Rectal smooth muscle tissue (tissue), 1 donor: ENCODE measurements around the gene CWC22.

Experiments used
- H3K27ac ChIP-seq: one replicate; pipeline ENCODE4 v1.7.0; 2013; ENCODE audit warnings: low read depth, low read length, inconsistent platforms
- H3K27me3 ChIP-seq: one replicate; pipeline ENCODE4 v1.7.0; 2013; ENCODE audit warnings: low read length; ENCODE audit not compliant: control insufficient read depth, insufficient read depth
- H3K36me3 ChIP-seq: one replicate; pipeline ENCODE4 v1.7.0; 2013; ENCODE audit warnings: low read length; ENCODE audit not compliant: control insufficient read depth, insufficient read depth
- H3K4me1 ChIP-seq: one replicate; pipeline ENCODE4 v1.7.0; 2013; ENCODE audit warnings: low read length; ENCODE audit not compliant: control insufficient read depth, insufficient read depth
- H3K4me3 ChIP-seq: one replicate; pipeline ENCODE4 v1.7.0; 2013; ENCODE audit warnings: low read length
- H3K9ac ChIP-seq: one replicate; pipeline ENCODE4 v1.7.0; 2013; ENCODE audit warnings: low read length

The CWC22 gene

DNA sequence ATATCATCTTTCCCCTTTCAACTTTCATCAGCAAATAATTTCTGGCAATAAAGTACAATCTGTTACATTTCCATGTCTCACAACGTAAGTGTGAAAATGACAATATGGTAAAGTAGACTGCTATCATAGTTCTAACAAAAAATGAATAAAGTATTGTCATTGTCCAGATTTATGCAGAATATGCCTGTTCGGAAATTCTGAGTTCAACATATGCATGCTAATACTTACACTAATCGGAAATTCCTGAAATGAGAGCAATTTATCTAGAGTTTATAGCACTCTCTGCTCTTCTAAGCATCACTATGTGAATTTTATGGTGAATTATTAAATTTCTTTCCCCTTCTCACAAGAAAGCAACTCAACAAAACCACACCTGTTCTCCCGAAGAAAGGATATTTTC is 8.1 kb downstream of the CWC22 start:
- Histone ChIP-seq H3K9ac (no peak overlapping the region), H3K4me1 (no peaks in the 10 kb centered on the region), H3K36me3 (no peaks in the 10 kb centered on the region), H3K27me3 (no peaks in the 10 kb centered on the region), H3K27ac (no peak overlapping the region), H3K4me3 (no peak overlapping the region)

DNA sequence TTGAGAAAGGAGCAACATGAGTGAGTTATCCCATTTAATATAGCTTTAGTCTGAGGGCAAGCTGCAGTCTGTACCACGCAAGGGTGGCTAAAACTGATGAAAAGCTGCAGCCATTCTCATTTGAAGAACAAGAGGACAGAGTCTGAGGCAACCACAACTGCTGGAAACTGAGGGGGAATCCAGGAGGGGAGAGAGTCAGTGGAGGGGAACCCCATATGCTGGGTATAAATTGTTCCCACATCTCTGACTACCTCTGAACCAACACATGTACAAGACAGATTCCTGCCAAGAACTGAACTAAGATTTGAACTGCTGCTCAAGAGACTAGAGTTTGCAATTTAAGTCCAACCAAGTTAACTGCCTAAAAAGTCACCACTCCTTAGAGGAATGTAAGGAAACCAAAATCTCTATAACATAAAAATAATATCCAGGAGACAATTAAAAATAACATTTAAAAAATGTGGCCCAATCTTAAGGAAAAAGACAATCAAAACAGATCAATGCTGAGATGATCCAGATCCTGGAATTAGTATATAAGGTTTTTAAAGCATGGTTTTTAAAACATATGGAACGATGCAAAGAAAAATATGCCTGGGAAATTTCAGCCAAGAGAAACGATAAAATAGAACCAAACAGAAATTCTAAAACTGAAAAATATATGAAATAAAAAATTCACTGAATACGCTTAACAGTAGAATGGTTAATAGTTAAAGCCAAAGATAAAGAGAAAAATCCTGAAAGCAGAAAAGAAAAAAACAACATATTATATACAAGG is 11.2 kb downstream of the CWC22 start:
- no peaks in the 10 kb centered on the region for H3K36me3 ChIP-seq
- H3K27ac ChIP-seq, result no peak overlapping the region
- no peak overlapping the region for H3K9ac ChIP-seq
- H3K4me3 ChIP-seq, result no peak overlapping the region
- H3K27me3 ChIP-seq, result no peaks in the 10 kb centered on the region
- no peaks in the 10 kb centered on the region for H3K4me1 ChIP-seq

DNA sequence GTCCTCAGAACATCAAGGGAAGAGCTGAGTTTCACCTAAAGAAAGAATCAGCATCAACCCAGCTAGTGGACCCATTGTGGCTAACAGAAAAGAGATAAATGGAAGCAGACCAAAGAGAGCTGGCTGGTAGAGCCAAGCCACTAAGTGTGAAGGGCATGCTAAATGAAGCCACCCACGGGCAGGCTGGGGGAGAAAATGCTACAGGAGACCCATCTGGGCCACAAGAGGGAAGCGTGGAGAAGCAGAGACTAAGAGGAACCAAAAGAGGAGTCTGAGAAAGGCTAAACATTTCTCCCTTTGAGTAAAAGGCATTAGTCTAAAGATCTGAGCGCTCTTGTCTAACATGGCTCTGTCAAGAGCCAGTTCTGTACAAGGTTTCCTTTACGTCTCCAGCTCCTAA is 15.8 kb downstream of the CWC22 start:
- no peak overlapping the region for H3K27ac ChIP-seq
- no peak overlapping the region for H3K4me3 ChIP-seq
- no peaks in the 10 kb centered on the region for H3K27me3 ChIP-seq
- no peak overlapping the region for H3K9ac ChIP-seq
- no peaks in the 10 kb centered on the region for H3K4me1 ChIP-seq
- H3K36me3 ChIP-seq, result peaks cover 3% of the 10 kb centered on the region

DNA sequence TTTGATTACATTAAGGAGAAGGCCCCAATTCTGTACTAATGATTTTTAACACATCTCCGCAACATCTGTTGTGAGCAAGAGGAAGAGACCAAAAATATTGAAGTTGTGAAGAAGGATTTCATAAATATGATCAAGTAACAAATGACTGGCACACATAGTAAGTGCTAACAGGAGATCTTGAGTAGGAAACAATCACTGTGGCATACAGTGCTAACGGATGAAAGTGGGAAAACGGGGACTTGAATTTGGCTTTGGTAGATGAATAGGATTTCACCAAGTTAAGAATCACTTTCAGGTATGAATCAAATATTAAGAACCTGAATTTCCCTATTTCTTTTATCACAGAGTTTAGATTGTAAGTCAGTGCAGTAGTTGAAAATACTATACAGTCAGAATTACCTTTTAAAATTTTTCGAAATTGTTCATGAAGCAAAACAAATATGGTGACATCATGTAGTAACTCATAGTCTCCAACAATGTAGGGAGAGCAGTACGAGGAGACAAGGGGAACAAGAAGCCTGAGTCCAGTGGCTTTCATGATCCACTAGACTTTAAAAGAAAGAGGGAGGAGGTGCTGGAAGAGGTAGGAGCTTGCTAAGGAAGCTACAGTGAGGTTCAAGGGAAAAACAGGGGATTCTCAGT is 16.3 kb downstream of the CWC22 start:
- H3K27ac ChIP-seq, result no peak overlapping the region

DNA sequence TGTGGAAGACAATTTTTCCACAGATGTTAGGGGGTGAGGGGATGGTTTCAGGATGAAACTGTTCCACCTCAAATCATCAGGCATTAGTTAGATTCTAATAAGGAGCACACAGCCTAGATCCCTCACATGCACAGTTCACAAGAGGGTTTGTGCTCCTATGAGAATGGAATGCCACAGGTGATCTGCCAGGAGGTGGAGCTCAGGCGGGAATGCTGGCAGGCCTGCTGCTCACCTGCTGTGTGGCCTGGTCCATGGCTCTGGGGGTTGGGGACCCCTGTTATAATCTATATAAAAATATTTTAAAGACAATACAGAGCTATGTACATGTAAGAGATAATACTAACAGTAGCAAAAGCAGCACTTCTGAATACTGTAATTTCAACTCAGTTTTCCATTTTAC is 19.2 kb downstream of the CWC22 start:
- H3K4me3 ChIP-seq, result no peak overlapping the region
- no peaks in the 10 kb centered on the region for H3K4me1 ChIP-seq
- H3K9ac ChIP-seq, result no peak overlapping the region
- no peak overlapping the region for H3K27ac ChIP-seq
- H3K36me3 ChIP-seq, result peaks cover 7% of the 10 kb centered on the region
- no peaks in the 10 kb centered on the region for H3K27me3 ChIP-seq

More for the DNA sequence above, 16.3 kb downstream of the CWC22 start:
- Histone ChIP-seq H3K36me3 (peaks cover 4% of the 10 kb centered on the region), H3K4me1 (no peaks in the 10 kb centered on the region), H3K27me3 (no peaks in the 10 kb centered on the region), H3K9ac (no peak overlapping the region), H3K4me3 (no peak overlapping the region)

DNA sequence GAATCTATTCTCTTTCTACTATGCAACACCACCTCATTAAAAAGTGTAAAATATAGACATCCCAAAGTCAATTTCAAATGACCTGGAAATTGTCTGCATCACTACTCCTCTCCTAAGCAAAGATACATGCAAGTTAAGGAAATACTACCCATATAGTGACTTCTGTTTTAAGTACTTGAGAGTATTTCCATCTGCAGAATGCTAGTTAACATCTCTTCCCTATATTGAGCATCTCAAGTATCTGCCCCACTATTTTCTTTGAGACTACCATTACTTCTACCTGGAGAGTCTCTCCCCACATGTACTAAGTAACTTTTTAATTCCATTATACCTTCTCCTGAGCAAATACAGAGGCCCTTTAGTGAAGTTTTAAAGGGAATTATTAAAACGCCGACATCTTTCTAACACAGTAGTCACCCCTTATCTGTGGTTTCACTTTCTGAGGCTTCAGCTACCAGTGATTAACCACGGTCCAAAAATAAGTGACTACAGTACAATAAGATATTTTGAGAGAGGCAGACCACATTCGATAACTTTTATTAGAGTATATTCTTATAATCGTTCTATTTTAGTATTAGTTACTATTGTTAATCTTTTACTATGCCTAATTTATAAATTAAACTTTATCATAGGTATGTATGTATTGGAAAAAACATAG is 21.8 kb downstream of the CWC22 start:
- peaks cover 7% of the 10 kb centered on the region for H3K36me3 ChIP-seq
- no peak overlapping the region for H3K4me3 ChIP-seq
- no peaks in the 10 kb centered on the region for H3K27me3 ChIP-seq
- H3K27ac ChIP-seq, result no peak overlapping the region
- H3K9ac ChIP-seq, result no peak overlapping the region
- H3K4me1 ChIP-seq, result no peaks in the 10 kb centered on the region

DNA sequence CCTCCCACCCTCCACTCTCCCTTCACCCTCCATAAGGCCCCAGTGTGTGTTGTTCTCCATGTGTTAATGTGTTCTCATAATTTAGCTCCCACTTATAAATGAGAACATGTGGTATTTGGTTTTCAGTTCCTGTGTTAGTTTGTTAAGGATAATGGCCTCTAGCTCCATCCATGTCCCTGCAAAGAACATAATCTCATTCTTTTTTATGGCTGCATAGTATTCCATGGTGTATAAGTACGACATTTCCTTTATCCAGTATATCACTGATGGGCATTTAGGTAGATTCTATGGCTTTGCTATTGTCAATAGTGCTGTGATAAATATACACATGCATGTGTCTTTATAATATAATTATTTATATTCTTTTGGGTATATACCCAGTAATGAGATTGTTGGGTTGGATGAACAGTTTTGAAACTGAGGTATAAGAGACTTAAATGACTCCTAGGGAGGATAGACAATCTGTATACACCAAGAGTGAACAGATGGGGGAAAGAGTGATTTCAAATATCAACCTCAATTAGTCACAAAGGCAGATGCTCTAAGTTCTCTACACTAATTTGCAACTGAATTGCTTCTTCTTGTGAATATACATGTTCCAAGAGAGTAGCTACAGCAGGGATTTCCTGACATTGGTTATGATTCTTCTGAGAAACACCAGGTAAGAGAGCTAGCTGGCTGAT is 23.7 kb downstream of the CWC22 start:
- no peaks in the 10 kb centered on the region for H3K27me3 ChIP-seq
- no peak overlapping the region for H3K4me3 ChIP-seq
- no peak overlapping the region for H3K27ac ChIP-seq
- H3K4me1 ChIP-seq, result no peaks in the 10 kb centered on the region
- H3K36me3 ChIP-seq, result peaks cover 7% of the 10 kb centered on the region
- no peak overlapping the region for H3K9ac ChIP-seq

GRCh38 chr2:179981085-179981484 is 26.0 kb downstream of the CWC22 start:
- H3K9ac ChIP-seq, result no peak overlapping the region
- no peak overlapping the region for H3K27ac ChIP-seq
- no peak overlapping the region for H3K4me3 ChIP-seq
- H3K36me3 ChIP-seq, result peaks cover 4% of the 10 kb centered on the region
- H3K4me1 ChIP-seq, result no peaks in the 10 kb centered on the region
- H3K27me3 ChIP-seq, result no peaks in the 10 kb centered on the region

DNA sequence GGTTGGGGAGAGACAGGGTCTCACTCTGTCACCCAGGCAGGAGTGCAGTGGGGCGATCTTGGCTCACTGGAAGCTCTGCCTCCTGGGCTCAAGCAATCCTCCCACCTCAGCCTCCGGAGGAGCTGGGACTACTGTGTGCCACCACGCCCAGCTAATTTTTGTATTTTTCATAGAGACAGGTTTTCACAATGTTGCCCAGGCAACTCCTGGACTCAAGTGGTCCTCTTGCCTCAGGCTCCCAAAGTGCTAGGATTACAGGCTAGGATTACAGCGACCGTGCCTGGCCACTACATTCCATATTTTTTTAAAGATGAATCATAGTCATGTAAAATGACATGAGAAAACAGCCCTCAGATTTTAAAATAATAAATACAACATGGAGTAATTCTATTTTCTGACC is 32.3 kb downstream of the CWC22 start:
- no peak overlapping the region for H3K9ac ChIP-seq
- H3K4me3 ChIP-seq, result no peak overlapping the region
- H3K27me3 ChIP-seq, result no peaks in the 10 kb centered on the region
- H3K27ac ChIP-seq, result no peak overlapping the region
- H3K36me3 ChIP-seq, result peaks cover 3% of the 10 kb centered on the region
- no peaks in the 10 kb centered on the region for H3K4me1 ChIP-seq

- Histone ChIP-seq H3K27ac (no peak overlapping the region), H3K4me3 (no peak overlapping the region), H3K36me3 (no peaks in the 10 kb centered on the region), H3K4me1 (no peaks in the 10 kb centered on the region), H3K9ac (no peak overlapping the region), H3K27me3 (no peaks in the 10 kb centered on the region)
These were observed 40.2 kb downstream of the CWC22 start for GRCh38 chr2:179966778-179967394.

DNA sequence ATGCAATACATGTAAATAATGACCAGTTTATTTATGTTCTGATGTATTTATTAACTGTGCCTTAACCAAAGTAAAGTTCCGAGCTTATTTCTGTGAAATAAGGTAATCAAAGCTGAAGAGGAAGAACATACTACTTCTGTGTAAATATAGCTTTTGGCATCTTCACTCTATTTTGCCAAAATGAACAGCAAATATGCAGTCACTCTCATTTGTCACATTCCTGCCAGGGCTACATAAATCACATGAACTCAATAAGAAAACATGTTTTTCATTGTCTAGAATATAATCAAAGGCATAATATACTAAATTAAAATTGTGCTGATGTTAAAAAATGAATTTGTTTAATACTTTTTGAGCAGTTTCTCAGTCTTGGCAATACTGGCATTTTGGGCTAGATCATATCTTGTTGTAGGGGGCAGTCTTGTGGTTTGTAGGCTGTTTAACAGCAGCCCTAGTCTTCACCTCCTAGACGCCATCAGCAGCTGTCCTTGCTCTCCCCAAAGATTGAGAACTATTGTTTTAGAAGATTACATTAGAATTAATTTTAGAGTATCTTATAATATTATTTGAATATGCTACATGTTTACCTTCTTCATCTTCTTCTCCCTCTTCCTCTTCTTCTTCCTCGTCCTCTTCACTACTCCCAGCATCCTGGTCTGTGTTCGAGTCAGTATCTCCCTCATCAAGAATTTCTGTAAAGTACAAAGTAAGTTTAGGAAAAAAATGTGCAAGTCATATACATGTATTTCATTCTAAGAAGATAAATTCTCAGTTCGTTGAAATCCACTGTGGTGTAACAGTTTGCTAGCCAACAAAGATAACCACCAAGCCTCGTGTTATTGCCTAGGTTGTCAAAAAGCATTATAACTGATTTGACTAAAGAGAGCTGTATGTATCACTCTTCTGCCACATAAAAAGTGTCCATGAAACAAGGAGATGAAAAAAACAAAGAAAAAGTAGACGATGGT is 41.5 kb downstream of the CWC22 start:
- Histone ChIP-seq H3K27ac (no peak overlapping the region), H3K9ac (no peak overlapping the region), H3K36me3 (no peaks in the 10 kb centered on the region), H3K27me3 (no peaks in the 10 kb centered on the region), H3K4me3 (no peak overlapping the region), H3K4me1 (no peaks in the 10 kb centered on the region)
